H1 (cell line): ENCODE measurements around the gene FAM50A. TPM values are rescaled to one million over a fixed set of nuclear protein-coding genes. Genes with fewer than 3 reads are reported as not detected.
A peak's percentile ranks its signal among the peaks of the same experiment; 100 is the strongest.

ENCODE experiments used
- CTCF ChIA-PET: fragments of 300-600 bp; sonication (Branson Sonifier 250); formaldehyde crosslinking; loops from one replicate; lab custom pipeline; 2021; ENCODE audit not compliant: partially characterized antibody; lab: Charles Lee
- POLR2A ChIA-PET: fragments of 300-600 bp; sonication (Branson Sonifier 250); formaldehyde crosslinking; loops from one replicate; lab custom pipeline; 2021; ENCODE audit warnings: inconsistent platforms; ENCODE audit not compliant: partially characterized antibody; lab: Charles Lee
- DNase-seq, 2 experiments: peaks; one replicate each; pipeline versions ENCODE4 v3.0.0 to v3.0.0-alpha.2; 2010 to 2022; ENCODE audit warnings: low spot score in 2 of 2, low read depth in 1 of 2, mixed read lengths in 1 of 2
- FAIRE-seq: peaks from 2 replicates; lab custom pipeline; 2011; peaks lifted over from hg19 to GRCh38; lab: Jason Lieb, UNC
- H2AFZ ChIP-seq: 2 replicates; pipeline ENCODE4 v1.8.1; 2012; ENCODE audit warnings: low read length, inconsistent platforms
- H2AK5ac ChIP-seq: 2 replicates; pipeline ENCODE4 v1.6.1; 2013; ENCODE audit warnings: low read depth, low read length
- H2BK120ac ChIP-seq: replicated peaks from 2 replicates; pipeline ENCODE3; 2013; ENCODE audit warnings: low read depth, low read length, inconsistent platforms
- H2BK12ac ChIP-seq: 2 replicates; pipeline ENCODE4 v1.6.1; 2013; ENCODE audit warnings: low read depth, low read length
- H2BK15ac ChIP-seq: 2 replicates; pipeline ENCODE4 v1.6.1; 2013; ENCODE audit warnings: low read length
- H2BK20ac ChIP-seq: 2 replicates; pipeline ENCODE4 v1.6.1; 2013; ENCODE audit warnings: low read length
- H2BK5ac ChIP-seq: 2 replicates; pipeline ENCODE4 v1.6.1; 2013; ENCODE audit warnings: low read depth, low read length
- H3K14ac ChIP-seq: 2 replicates; pipeline ENCODE4 v1.6.1; 2013; ENCODE audit warnings: inconsistent platforms; ENCODE audit not compliant: insufficient read length
- H3K18ac ChIP-seq: 2 replicates; pipeline ENCODE4 v1.6.1; 2013; ENCODE audit warnings: low read length; ENCODE audit errors: extremely low read depth
- H3K23ac ChIP-seq: 2 replicates; pipeline ENCODE4 v1.6.1; 2013; ENCODE audit warnings: inconsistent platforms; ENCODE audit not compliant: insufficient read length
- H3K23me2 ChIP-seq: 2 replicates; pipeline ENCODE4 v1.6.1; 2013; ENCODE audit warnings: low read depth, low read length
- H3K27ac ChIP-seq: 2 replicates; pipeline ENCODE4 v1.6.1; 2011; ENCODE audit warnings: low read depth, low read length, inconsistent platforms
- H3K27me3 ChIP-seq, 4 experiments: replicated peaks in 1 of 4; 1 replicate in 1 of 4; 2 replicates in 3 of 4; pipeline versions ENCODE4 v1.6.1 to v1.8.1; 2011 to 2013; ENCODE audit warnings: low read length in 3 of 4, mild to moderate bottlenecking in 3 of 4, inconsistent platforms in 2 of 4, mixed read lengths in 2 of 4, moderate library complexity in 1 of 4; ENCODE audit not compliant: control insufficient read depth in 3 of 4, insufficient read depth in 3 of 4; ENCODE audit errors: extremely low read depth in 1 of 4
- H3K36me3 ChIP-seq, 4 experiments: 2 replicates each; pipeline versions ENCODE4 v1.6.1 to v1.8.1; 2011 to 2013; ENCODE audit warnings: mild to moderate bottlenecking in 4 of 4, low read length in 3 of 4, moderate library complexity in 2 of 4, control low read depth in 1 of 4, inconsistent platforms in 1 of 4; ENCODE audit not compliant: insufficient read depth in 4 of 4, control insufficient read depth in 2 of 4
- H3K4ac ChIP-seq: replicated peaks from 2 replicates; pipeline ENCODE3; 2013; ENCODE audit warnings: low read length, low read depth, mixed read lengths, inconsistent platforms; ENCODE audit not compliant: insufficient read length
- H3K4me1 ChIP-seq, 4 experiments: replicated peaks in 1 of 4; 1 replicate in 1 of 4; 2 replicates in 3 of 4; pipeline versions ENCODE4 v1.6.1 to v1.8.1; 2011 to 2013; ENCODE audit warnings: low read length in 3 of 4, inconsistent platforms in 2 of 4, mixed read lengths in 1 of 4; ENCODE audit not compliant: insufficient read depth in 4 of 4, control insufficient read depth in 3 of 4
- H3K4me2 ChIP-seq, 2 experiments: 2 replicates each; pipeline versions ENCODE4 v1.6.1 to v1.8.1; 2011 to 2013; ENCODE audit warnings: low read depth in 2 of 2, low read length in 2 of 2, control low read depth in 1 of 2, inconsistent platforms in 1 of 2, mild to moderate bottlenecking in 1 of 2; ENCODE audit not compliant: insufficient read depth in 1 of 2
- H3K4me3 ChIP-seq, 4 experiments: fragments of 200-600, 300-600 bp in 1 of 4; sonication (generic), shearing (Covaris generic), sonication (Bioruptor Twin) in 1 of 4; 2 replicates each; pipeline versions ENCODE4 v1.5.1 to v1.8.1; 2011 to 2016; ENCODE audit warnings: low read length in 4 of 4, low read depth in 3 of 4, control low read depth in 2 of 4, inconsistent platforms in 2 of 4, mild to moderate bottlenecking in 2 of 4, mixed read lengths in 1 of 4, moderate library complexity in 1 of 4; ENCODE audit not compliant: insufficient read depth in 2 of 4; ENCODE audit errors: extremely low read depth in 1 of 4
- H3K56ac ChIP-seq: replicated peaks from 2 replicates; pipeline ENCODE3; 2013; ENCODE audit warnings: low read depth, mild to moderate bottlenecking, mixed read lengths, low read length, inconsistent platforms; ENCODE audit not compliant: insufficient read length
- H3K79me1 ChIP-seq: 2 replicates; pipeline ENCODE4 v1.6.1; 2013; ENCODE audit warnings: low read depth, low read length, control low read depth
- H3K79me2 ChIP-seq, 2 experiments: 2 replicates each; pipeline versions ENCODE4 v1.6.1 to v1.8.1; 2012 to 2013; ENCODE audit warnings: low read length in 2 of 2, mild to moderate bottlenecking in 2 of 2, inconsistent platforms in 1 of 2; ENCODE audit not compliant: insufficient read depth in 2 of 2, control insufficient read depth in 1 of 2
- H3K9ac ChIP-seq, 4 experiments: replicated peaks in 1 of 4; 1 replicate in 1 of 4; 2 replicates in 3 of 4; pipeline versions ENCODE4 v1.6.1 to v1.8.1; 2011 to 2013; ENCODE audit warnings: low read depth in 3 of 4, low read length in 3 of 4, control low read depth in 2 of 4, mild to moderate bottlenecking in 2 of 4, moderate library complexity in 2 of 4, inconsistent platforms in 1 of 4; ENCODE audit errors: extremely low read depth in 1 of 4
- H3K9me3 ChIP-seq, 2 experiments: 2 replicates each; pipeline versions ENCODE4 v1.6.1 to v1.8.1; 2012 to 2013; ENCODE audit warnings: mild to moderate bottlenecking in 2 of 2, moderate library complexity in 2 of 2, control low read depth in 1 of 2, inconsistent platforms in 1 of 2, low read depth in 1 of 2, low read length in 1 of 2, mixed read lengths in 1 of 2; ENCODE audit not compliant: insufficient read depth in 2 of 2
- H4K20me1 ChIP-seq, 2 experiments: replicated peaks in 1 of 2; 2 replicates each; pipeline versions ENCODE3 to v1.8.1; 2011 to 2013; ENCODE audit warnings: inconsistent platforms in 2 of 2, low read length in 2 of 2, mild to moderate bottlenecking in 1 of 2; ENCODE audit not compliant: insufficient read depth in 2 of 2, control insufficient read depth in 1 of 2
- H4K5ac ChIP-seq: 2 replicates; pipeline ENCODE4 v1.6.1; 2013; ENCODE audit warnings: low read length, low read depth, mixed read lengths, inconsistent platforms; ENCODE audit not compliant: insufficient read length
- H4K8ac ChIP-seq: 2 replicates; pipeline ENCODE4 v1.8.0; 2013; ENCODE audit warnings: mild to moderate bottlenecking, moderate library complexity, low read length, inconsistent platforms; ENCODE audit not compliant: insufficient read depth; ENCODE audit errors: extremely low read depth
- H4K91ac ChIP-seq: replicated peaks from 2 replicates; pipeline ENCODE3; 2013; ENCODE audit warnings: low read length, mixed read lengths, inconsistent platforms; ENCODE audit not compliant: insufficient read length
- ASH2L ChIP-seq: fragments of 200-600, 300-600 bp; sonication (generic); IDR thresholded peaks from one replicate; pipeline ENCODE4 v1.7.1; 2017; ENCODE audit warnings: low read length
- KDM4A ChIP-seq: IDR thresholded peaks from one replicate; pipeline ENCODE4 v1.7.1; 2012; ENCODE audit warnings: low read depth, mild to moderate bottlenecking, moderate library complexity, low read length, inconsistent platforms; ENCODE audit not compliant: severe bottlenecking
- SP2 ChIP-seq: IDR thresholded peaks from 2 replicates; pipeline ENCODE4 v1.6.1; 2012; ENCODE audit warnings: mild to moderate bottlenecking, low read length, inconsistent platforms
- WGBS, 2 experiments: shearing (Covaris generic) in 1 of 2; methylation state at CpG; one replicate each; pipeline versions ENCODE4 v1.1.6 to v1.1.7; 2013 to 2015; ENCODE audit warnings: low lambda C conversion rate in 2 of 2, mixed read lengths in 2 of 2, inconsistent platforms in 1 of 2, low coverage in 1 of 2, missing lambda C conversion rate in 1 of 2; ENCODE audit not compliant: insufficient replicate concordance in 2 of 2, insufficient coverage in 1 of 2, insufficient read length in 1 of 2; ENCODE audit errors: extremely low coverage in 1 of 2, missing lambda C conversion rate in 1 of 2; 5-methylcytosine and 5-hydroxymethylcytosine counted together
- polyA plus RNA-seq, 7 experiments: library from polyadenylated mRNA; depleted of rRNA in 3 of 7; stranded (reverse) in 5 of 7; unstranded in 2 of 7; fragments of >200 nt in 5 of 7; fragments of 200-250 nt in 2 of 7; gene quantifications; 1 replicate in 5 of 7; 2 replicates in 1 of 7; 4 replicates in 1 of 7; pipeline versions ENCODE4 v1.2.1 to v1.2.3, GENCODE V29; 2011 to 2013; ENCODE audit warnings: missing spikeins in 2 of 7, mixed read lengths in 2 of 7
- total RNA-seq: library from RNA; stranded (reverse); fragmentation: NEBNext Ultra II Directional; extraction: Animal tissue kit (Norgen Biotek cat#: 25700); gene quantifications from 2 replicates; pipeline ENCODE4 v1.2.1, GENCODE V29; 2021
- TF ChIP-seq, protein P1 (sequence below): IDR thresholded peaks from 2 replicates; pipeline ENCODE4 v1.6.1; 2012; ENCODE audit warnings: inconsistent platforms

Gene FAM50A
- total and polyA plus RNA-seq, 2 of the 8 experiments (the other 6 are each of a cell fraction or from before 2014, with no cell fraction given), result 30.7 to 48.7 TPM

DNA sequence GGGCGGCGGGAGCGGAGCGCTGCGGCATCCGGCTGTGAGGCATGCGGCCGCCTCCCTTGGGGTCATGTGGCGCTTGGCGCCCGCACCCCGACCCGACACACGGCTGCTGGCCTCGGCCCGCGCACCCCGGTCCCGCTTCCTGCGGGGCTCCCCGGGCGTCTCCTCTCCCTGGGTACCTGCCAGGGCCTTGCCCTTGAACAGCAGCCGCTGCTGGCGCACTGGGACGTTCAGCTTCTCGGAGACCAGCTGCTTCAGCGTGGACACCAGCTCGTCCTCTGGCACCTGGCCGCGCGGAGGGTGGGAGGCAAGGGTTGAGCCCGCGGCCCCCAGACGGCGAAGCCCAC, 42.1 kb downstream of the FAM50A start:
- Histone ChIP-seq H2AFZ (no peak overlapping the region), H3K56ac (no peak overlapping the region), H3K14ac (no peak overlapping the region), H3K23me2 (no peaks in the 10 kb centered on the region; the same call in 1 of the 2 replicates), H4K91ac (no peak overlapping the region), H4K8ac (no peak overlapping the region; the same call in 1 of the 2 replicates), H3K36me3 (peaks cover 0 to 13% (median 0%) of the 10 kb centered on the region in 4 experiments; a peak in 2 of 8 replicates), H3K79me1 (no peaks in the 10 kb centered on the region), H3K27me3 (no peaks in the 10 kb centered on the region; a peak in 1 of 7 replicates), H2BK20ac (no peak overlapping the region), H2BK120ac (no peak overlapping the region), H3K27ac (no peak overlapping the region), H2AK5ac (no peak overlapping the region), H3K4me3 (peak overlapping the region; percentile 37 to 81 (median 58)), H4K5ac (peak overlapping the region; percentile 66), H4K20me1 (peaks cover 1 to 2% of the 10 kb centered on the region in 2 experiments), H3K23ac (no peak overlapping the region), H2BK15ac (no peak overlapping the region), H2BK5ac (no peak overlapping the region), H3K79me2 (no peaks in the 10 kb centered on the region), H3K9me3 (no peaks in the 10 kb centered on the region), H3K4me1 (peaks cover 0 to 12% (median 3%) of the 10 kb centered on the region in 4 experiments; a peak in 4 of 7 replicates), H3K4me2 (peak overlapping the region; percentile 68), H3K9ac (peak overlapping the region; percentile 9 to 47 (median 27); a peak in 5 of 7 replicates), H2BK12ac (no peak overlapping the region), H3K4ac (peak overlapping the region; percentile 38), H3K18ac (no peak overlapping the region)
- TF ChIP-seq, protein P1, sequence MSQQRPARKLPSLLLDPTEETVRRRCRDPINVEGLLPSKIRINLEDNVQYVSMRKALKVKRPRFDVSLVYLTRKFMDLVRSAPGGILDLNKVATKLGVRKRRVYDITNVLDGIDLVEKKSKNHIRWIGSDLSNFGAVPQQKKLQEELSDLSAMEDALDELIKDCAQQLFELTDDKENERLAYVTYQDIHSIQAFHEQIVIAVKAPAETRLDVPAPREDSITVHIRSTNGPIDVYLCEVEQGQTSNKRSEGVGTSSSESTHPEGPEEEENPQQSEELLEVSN, result peak; percentile 44; the same call in 1 of the 2 replicates
- TF ChIP-seq KDM4A, result peak; percentile 51
- no peak for TF ChIP-seq ASH2L
- TF ChIP-seq SP2, result no peak
- CTCF ChIA-PET, result interaction anchor here (0.9 to 2.3 kb wide), 3 partner anchors 48 to 113 kb away, joined by 3 to 5 read pairs (median 3); no protein-coding TSS in a partner anchor
- no CpG with 5 or more reads among the region's 35 CpGs for WGBS, 2 experiments
- POLR2A ChIA-PET, result interaction anchor here (0.9 to 2.3 kb wide), 5 partner anchors 27 to 88 kb away, joined by 4 to 8 read pairs (median 6); no protein-coding TSS in a partner anchor
- DNase-seq, result peak in 1 of 2 experiments; percentile 53
- FAIRE-seq, result no peak
